ENCODE measurements around the gene TSPEAR. TPM values are rescaled to one million over a fixed set of nuclear protein-coding genes. Genes with fewer than 3 reads are reported as not detected.

Gene TSPEAR
- total and polyA plus RNA-seq, 2 donors (not counting 1 experiment from before 2014, with no cell fraction given), result not detected

DNA sequence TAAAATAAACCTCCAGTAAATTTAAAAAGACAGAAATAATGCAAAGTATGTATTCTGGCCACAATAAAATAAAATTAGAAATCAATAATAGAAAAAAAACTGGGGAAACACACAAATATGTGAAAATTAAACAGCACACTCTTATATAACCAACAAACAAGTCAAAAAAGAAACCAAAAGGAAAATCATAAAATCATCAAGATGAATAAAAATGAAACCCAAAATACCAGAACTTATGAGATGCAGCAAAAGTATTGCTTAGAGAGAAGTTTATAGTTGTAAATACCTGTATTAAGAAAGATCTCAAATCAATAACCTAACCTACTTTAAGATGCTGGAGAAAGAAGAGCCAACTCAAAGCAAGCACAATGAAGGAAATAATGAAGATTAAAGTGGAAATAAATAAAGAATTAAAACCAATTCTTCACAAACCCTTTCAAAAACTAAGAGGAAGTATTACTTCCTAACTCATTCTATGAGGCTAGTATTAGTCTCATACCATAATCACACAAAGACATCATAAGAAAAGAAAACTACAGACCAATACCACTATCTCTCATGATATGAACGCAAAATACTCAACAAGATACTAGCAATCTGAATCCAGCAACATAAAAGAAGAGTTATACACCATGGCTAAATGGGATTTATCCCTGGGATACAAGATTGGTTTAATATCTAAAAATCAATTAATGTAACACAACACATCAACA is 146.3 kb downstream of the TSPEAR start:
- H3K27ac ChIP-seq (ENCODE audit: low read length in 2 of 2), result peak overlapping the region; percentile 64 to 78
- intact Hi-C loops (cut with micrococcal nuclease), result loop anchor here (5.0 kb wide), 1 partner anchor 547 kb away; no protein-coding TSS in a partner anchor

DNA sequence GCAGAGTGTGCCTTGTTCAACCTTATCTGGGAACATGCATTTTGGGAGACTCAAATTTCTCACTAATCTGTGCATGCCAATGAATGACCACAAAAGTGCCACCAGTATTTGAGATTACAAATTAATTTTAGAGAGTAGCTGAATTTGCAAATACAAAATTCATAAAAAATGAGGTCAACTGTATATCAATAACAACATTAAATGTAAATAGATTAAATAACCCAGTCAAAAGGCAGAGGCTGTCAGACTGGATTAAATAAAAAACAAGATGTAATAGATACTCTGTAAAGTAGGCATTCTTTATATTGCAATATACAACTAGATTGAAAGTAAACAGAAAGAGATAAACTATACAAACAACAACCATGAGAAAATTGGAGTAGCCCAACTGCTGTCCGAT is 147.3 kb downstream of the TSPEAR start:
- Histone ChIP-seq H3K27ac (ENCODE audit: low read length in 2 of 2) (no peak overlapping the region), H3K36me3 (replicated peaks in 1 of 2; ENCODE audit: control extremely low read depth in 1 of 2, control insufficient read depth in 1 of 2, extremely low read depth in 1 of 2, insufficient read depth in 2 of 2, low read length in 1 of 2) (no peaks in the 10 kb centered on the region), H3K4me1 (ENCODE audit: control insufficient read depth in 2 of 2, insufficient read depth in 2 of 2, low read length in 2 of 2) (peaks cover 12 to 26% of the 10 kb centered on the region in 2 donors), H3K79me2 (ENCODE audit: control insufficient read depth, insufficient read depth, low read length) (no peaks in the 10 kb centered on the region), H3K4me2 (replicated peaks; ENCODE audit: low read depth, low read length, poor library complexity, severe bottlenecking) (no peak overlapping the region), H3K27me3 (replicated peaks in 1 of 4; ENCODE audit: control extremely low read depth in 1 of 4, control insufficient read depth in 3 of 4, insufficient read depth in 4 of 4, low read length in 3 of 4) (no peaks in the 10 kb centered on the region), H3K9me3 (ENCODE audit: control extremely low read depth in 1 of 3, control insufficient read depth in 2 of 3, insufficient read depth in 1 of 3, low read length in 2 of 3) (peaks cover 0 to 9% (median 4%) of the 10 kb centered on the region in 3 donors), H4K20me1 (ENCODE audit: control insufficient read depth, insufficient read depth, low read length, poor library complexity, severe bottlenecking) (no peaks in the 10 kb centered on the region), H3K9ac (ENCODE audit: low read length) (no peak overlapping the region), H3K4me3 (ENCODE audit: control extremely low read depth in 1 of 5, extremely low read depth in 1 of 5, insufficient read depth in 1 of 5, low read depth in 2 of 5, low read length in 4 of 5) (no peak overlapping the region), H2AFZ (ENCODE audit: insufficient read depth, low read depth, low read length, poor library complexity, severe bottlenecking) (no peak overlapping the region)
- H3K27ac Mint-ChIP-seq, result no peak overlapping the region
- intact Hi-C loops (cut with micrococcal nuclease), result no loop called here
- WGBS (ENCODE audit: insufficient coverage), result no CpG with 5 or more reads among the region's 1 CpG
- ChIA-PET CTCF (no interaction called here), POLR2A (no interaction called here)
- no peak for ATAC-seq (ENCODE audit: low read depth)
- no peak for DNase-seq
- peaks cover 5% of the 10 kb centered on the region for H3K27me3 Mint-ChIP-seq
- no peak for TF ChIP-seq EZH2 (IDR thresholded peaks at IDR 0.05; ENCODE audit: borderline replicate concordance, insufficient read depth, low read depth, low read length, poor library complexity, severe bottlenecking)
- TF ChIP-seq, protein P1, sequence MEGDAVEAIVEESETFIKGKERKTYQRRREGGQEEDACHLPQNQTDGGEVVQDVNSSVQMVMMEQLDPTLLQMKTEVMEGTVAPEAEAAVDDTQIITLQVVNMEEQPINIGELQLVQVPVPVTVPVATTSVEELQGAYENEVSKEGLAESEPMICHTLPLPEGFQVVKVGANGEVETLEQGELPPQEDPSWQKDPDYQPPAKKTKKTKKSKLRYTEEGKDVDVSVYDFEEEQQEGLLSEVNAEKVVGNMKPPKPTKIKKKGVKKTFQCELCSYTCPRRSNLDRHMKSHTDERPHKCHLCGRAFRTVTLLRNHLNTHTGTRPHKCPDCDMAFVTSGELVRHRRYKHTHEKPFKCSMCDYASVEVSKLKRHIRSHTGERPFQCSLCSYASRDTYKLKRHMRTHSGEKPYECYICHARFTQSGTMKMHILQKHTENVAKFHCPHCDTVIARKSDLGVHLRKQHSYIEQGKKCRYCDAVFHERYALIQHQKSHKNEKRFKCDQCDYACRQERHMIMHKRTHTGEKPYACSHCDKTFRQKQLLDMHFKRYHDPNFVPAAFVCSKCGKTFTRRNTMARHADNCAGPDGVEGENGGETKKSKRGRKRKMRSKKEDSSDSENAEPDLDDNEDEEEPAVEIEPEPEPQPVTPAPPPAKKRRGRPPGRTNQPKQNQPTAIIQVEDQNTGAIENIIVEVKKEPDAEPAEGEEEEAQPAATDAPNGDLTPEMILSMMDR (IDR thresholded peaks at IDR 0.05), result no peak
- peaks cover 9% of the 10 kb centered on the region for H3K9me3 Mint-ChIP-seq (ENCODE audit: insufficient read depth)
- H3K4me3 Mint-ChIP-seq, result no peak overlapping the region
- H3K4me1 Mint-ChIP-seq, result peaks cover 41% of the 10 kb centered on the region

More for the DNA sequence above, 146.3 kb downstream of the TSPEAR start:
- peak overlapping the region; percentile 89 for H3K27ac Mint-ChIP-seq
- Histone ChIP-seq H3K9ac (ENCODE audit: low read length) (peak overlapping the region; percentile 44), H3K9me3 (ENCODE audit: control extremely low read depth in 1 of 3, control insufficient read depth in 2 of 3, insufficient read depth in 1 of 3, low read length in 2 of 3) (peaks cover 0 to 7% (median 4%) of the 10 kb centered on the region in 3 donors), H3K36me3 (replicated peaks in 1 of 2; ENCODE audit: control extremely low read depth in 1 of 2, control insufficient read depth in 1 of 2, extremely low read depth in 1 of 2, insufficient read depth in 2 of 2, low read length in 1 of 2) (no peaks in the 10 kb centered on the region), H4K20me1 (ENCODE audit: control insufficient read depth, insufficient read depth, low read length, poor library complexity, severe bottlenecking) (no peaks in the 10 kb centered on the region), H3K4me2 (replicated peaks; ENCODE audit: low read depth, low read length, poor library complexity, severe bottlenecking) (peak overlapping the region; percentile 52), H3K4me3 (ENCODE audit: control extremely low read depth in 1 of 5, extremely low read depth in 1 of 5, insufficient read depth in 1 of 5, low read depth in 2 of 5, low read length in 4 of 5) (no peak overlapping the region), H3K79me2 (ENCODE audit: control insufficient read depth, insufficient read depth, low read length) (no peaks in the 10 kb centered on the region), H3K27me3 (replicated peaks in 1 of 4; ENCODE audit: control extremely low read depth in 1 of 4, control insufficient read depth in 3 of 4, insufficient read depth in 4 of 4, low read length in 3 of 4) (no peaks in the 10 kb centered on the region), H2AFZ (ENCODE audit: insufficient read depth, low read depth, low read length, poor library complexity, severe bottlenecking) (peak overlapping the region; percentile 39), H3K4me1 (ENCODE audit: control insufficient read depth in 2 of 2, insufficient read depth in 2 of 2, low read length in 2 of 2) (peaks cover 12 to 26% of the 10 kb centered on the region in 2 donors)
- ChIA-PET POLR2A (no interaction called here), CTCF (no interaction called here)
- no peak for TF ChIP-seq EZH2 (IDR thresholded peaks at IDR 0.05; ENCODE audit: borderline replicate concordance, insufficient read depth, low read depth, low read length, poor library complexity, severe bottlenecking)
- TF ChIP-seq, protein P1 (IDR thresholded peaks at IDR 0.05), result no peak
- peaks cover 6% of the 10 kb centered on the region for H3K27me3 Mint-ChIP-seq
- H3K4me3 Mint-ChIP-seq, result peak overlapping the region; percentile 66
- ATAC-seq (ENCODE audit: low read depth) (peak; percentile 47), DNase-seq (peak; percentile 37)
- whole genome bisulfite sequencing (ENCODE audit: insufficient coverage), result no CpG with 5 or more reads among the region's 1 CpG
- peaks cover 41% of the 10 kb centered on the region for H3K4me1 Mint-ChIP-seq
- peaks cover 7% of the 10 kb centered on the region for H3K9me3 Mint-ChIP-seq (ENCODE audit: insufficient read depth)

Measured in B cell (primary cell).